ENCODE results near the gene PPP6R3. TPM values are rescaled to one million over a fixed set of nuclear protein-coding genes. Genes with fewer than 3 reads are reported as not detected.

PPP6R3 gene
- total RNA-seq, 1 experiment from 2014 or later: 140 TPM

- H3K36me3 ChIP-seq (ENCODE audit: insufficient read depth, low read length): 0 out of 2 replicates have a peak, but pooled peaks cover 16% of the 10 kb centered on the region
- no peak overlapping the region for H3K27ac ChIP-seq (ENCODE audit: low read length)
- no peaks in the 10 kb centered on the region for H3K9me3 ChIP-seq (ENCODE audit: low read length)
- peaks cover 96% of the 10 kb centered on the region for H3K79me2 ChIP-seq (ENCODE audit: low read length)
- DNase-seq: no peak
- no peak overlapping the region for H3K4me2 ChIP-seq (ENCODE audit: low read depth, low read length, poor library complexity, severe bottlenecking)
- H3K4me3 ChIP-seq (ENCODE audit: low read length): no peak overlapping the region
- H2AFZ ChIP-seq (ENCODE audit: low read length): no peak overlapping the region
- H3K4me1 ChIP-seq (ENCODE audit: low read length): peaks cover 11% of the 10 kb centered on the region
- no peak overlapping the region for H3K9ac ChIP-seq (ENCODE audit: low read length)
- peaks cover 48% of the 10 kb centered on the region for H4K20me1 ChIP-seq (ENCODE audit: insufficient read depth, low read depth, low read length)
- no peaks in the 10 kb centered on the region for H3K27me3 ChIP-seq (ENCODE audit: low read length)
- no peaks in the 10 kb centered on the region for H3K9me2 ChIP-seq (replicated peaks; ENCODE audit: insufficient read depth, low read length)
Observed at GRCh38 chr11:68480852-68481510, 20.4 kb downstream of the PPP6R3 start.

- DNase-seq: no peak
- H3K9me2 ChIP-seq (replicated peaks; ENCODE audit: insufficient read depth, low read length): no peaks in the 10 kb centered on the region
- no peak overlapping the region for H3K4me3 ChIP-seq (ENCODE audit: low read length)
- H2AFZ ChIP-seq (ENCODE audit: low read length): no peak overlapping the region
- H3K36me3 ChIP-seq (ENCODE audit: insufficient read depth, low read length): 0 out of 2 replicates have a peak, but pooled peaks cover 16% of the 10 kb centered on the region
- H3K79me2 ChIP-seq (ENCODE audit: low read length): peaks cover 100% of the 10 kb centered on the region
- no peaks in the 10 kb centered on the region for H3K27me3 ChIP-seq (ENCODE audit: low read length)
- no peak overlapping the region for H3K27ac ChIP-seq (ENCODE audit: low read length)
- H3K4me2 ChIP-seq (ENCODE audit: low read depth, low read length, poor library complexity, severe bottlenecking): no peak overlapping the region
- H3K4me1 ChIP-seq (ENCODE audit: low read length): peaks cover 14% of the 10 kb centered on the region
- no peaks in the 10 kb centered on the region for H3K9me3 ChIP-seq (ENCODE audit: low read length)
- no peak overlapping the region for H3K9ac ChIP-seq (ENCODE audit: low read length)
- peaks cover 46% of the 10 kb centered on the region for H4K20me1 ChIP-seq (ENCODE audit: insufficient read depth, low read depth, low read length)
Observed at GRCh38 chr11:68481579-68482240, 21.2 kb downstream of the PPP6R3 start.

GRCh38 chr11:68488623-68489022 is 28.1 kb downstream of the PPP6R3 start:
- peaks cover 19% of the 10 kb centered on the region for H3K4me1 ChIP-seq (ENCODE audit: low read length)
- H2AFZ ChIP-seq (ENCODE audit: low read length): no peak overlapping the region
- no peak overlapping the region for H3K9ac ChIP-seq (ENCODE audit: low read length)
- no peak overlapping the region for H3K4me2 ChIP-seq (ENCODE audit: low read depth, low read length, poor library complexity, severe bottlenecking)
- 0 out of 2 replicates have a peak, but pooled peaks cover 3% of the 10 kb centered on the region for H3K36me3 ChIP-seq (ENCODE audit: insufficient read depth, low read length)
- no peak for DNase-seq
- no peak overlapping the region for H3K27ac ChIP-seq (ENCODE audit: low read length)
- no peaks in the 10 kb centered on the region for H3K27me3 ChIP-seq (ENCODE audit: low read length)
- H4K20me1 ChIP-seq (ENCODE audit: insufficient read depth, low read depth, low read length): peaks cover 48% of the 10 kb centered on the region
- peaks cover 100% of the 10 kb centered on the region for H3K79me2 ChIP-seq (ENCODE audit: low read length)
- no peak overlapping the region for H3K4me3 ChIP-seq (ENCODE audit: low read length)
- H3K9me3 ChIP-seq (ENCODE audit: low read length): no peaks in the 10 kb centered on the region
- H3K9me2 ChIP-seq (replicated peaks; ENCODE audit: insufficient read depth, low read length): no peaks in the 10 kb centered on the region

GRCh38 chr11:68495220-68495729 is 34.7 kb downstream of the PPP6R3 start:
- peaks cover 57% of the 10 kb centered on the region for H4K20me1 ChIP-seq (ENCODE audit: insufficient read depth, low read depth, low read length)

DNA sequence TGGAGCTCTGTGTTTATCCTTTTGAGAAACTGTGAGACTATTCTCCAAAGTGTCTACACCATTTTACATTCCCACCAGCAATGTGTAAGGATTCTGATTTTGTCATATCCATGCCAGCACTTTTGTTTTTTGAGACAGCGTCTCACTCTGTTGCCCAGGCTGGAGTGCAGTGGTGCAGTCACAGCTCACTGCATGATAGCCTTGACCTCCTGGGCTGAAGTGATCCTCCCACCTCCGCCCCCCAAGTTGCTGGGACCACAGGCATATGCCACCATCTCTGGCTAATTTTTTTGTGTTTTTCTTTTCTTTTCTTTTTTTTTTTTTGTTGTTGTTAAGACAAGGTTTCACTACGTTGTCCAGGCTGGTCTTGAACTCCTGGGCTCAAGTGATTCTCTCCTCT is 35.3 kb downstream of the PPP6R3 start:
- H3K9me2 ChIP-seq (replicated peaks; ENCODE audit: insufficient read depth, low read length): no peaks in the 10 kb centered on the region
- H3K4me1 ChIP-seq (ENCODE audit: low read length): peaks cover 69% of the 10 kb centered on the region
- no peak overlapping the region for H3K27ac ChIP-seq (ENCODE audit: low read length)

More at GRCh38 chr11:68495220-68495729, 34.7 kb downstream of the PPP6R3 start:
- Histone ChIP-seq H3K36me3 (ENCODE audit: insufficient read depth, low read length) (no peaks in the 10 kb centered on the region), H3K4me3 (ENCODE audit: low read length) (no peak overlapping the region), H3K9ac (ENCODE audit: low read length) (no peak overlapping the region), H3K4me2 (ENCODE audit: low read depth, low read length, poor library complexity, severe bottlenecking) (peak overlapping the region; percentile 13), H3K27ac (ENCODE audit: low read length) (peak overlapping the region; percentile 20), H3K27me3 (ENCODE audit: low read length) (no peaks in the 10 kb centered on the region), H3K9me2 (replicated peaks; ENCODE audit: insufficient read depth, low read length) (no peaks in the 10 kb centered on the region), H3K9me3 (ENCODE audit: low read length) (no peaks in the 10 kb centered on the region), H2AFZ (ENCODE audit: low read length) (no peak overlapping the region), H3K79me2 (ENCODE audit: low read length) (peaks cover 98% of the 10 kb centered on the region), H3K4me1 (ENCODE audit: low read length) (peaks cover 63% of the 10 kb centered on the region)
- no peak for DNase-seq

GRCh38 chr11:68497761-68498160 is 37.2 kb downstream of the PPP6R3 start:
- Histone ChIP-seq H3K36me3 (ENCODE audit: insufficient read depth, low read length) (no peaks in the 10 kb centered on the region), H3K9ac (ENCODE audit: low read length) (0 out of 2 replicates have a peak overlapping the region, but pooled peaks have one; percentile 59), H3K4me2 (ENCODE audit: low read depth, low read length, poor library complexity, severe bottlenecking) (peak overlapping the region; percentile 71), H2AFZ (ENCODE audit: low read length) (no peak overlapping the region), H3K4me1 (ENCODE audit: low read length) (peaks cover 83% of the 10 kb centered on the region), H3K9me3 (ENCODE audit: low read length) (no peaks in the 10 kb centered on the region), H4K20me1 (ENCODE audit: insufficient read depth, low read depth, low read length) (peaks cover 61% of the 10 kb centered on the region), H3K79me2 (ENCODE audit: low read length) (peaks cover 98% of the 10 kb centered on the region), H3K9me2 (replicated peaks; ENCODE audit: insufficient read depth, low read length) (no peaks in the 10 kb centered on the region), H3K4me3 (ENCODE audit: low read length) (0 out of 2 replicates have a peak overlapping the region, but pooled peaks have one; percentile 4), H3K27ac (ENCODE audit: low read length) (peak overlapping the region; percentile 81), H3K27me3 (ENCODE audit: low read length) (no peaks in the 10 kb centered on the region)
- no peak for DNase-seq

More for the DNA sequence above, 35.3 kb downstream of the PPP6R3 start:
- H4K20me1 ChIP-seq (ENCODE audit: insufficient read depth, low read depth, low read length): peaks cover 61% of the 10 kb centered on the region
- peaks cover 98% of the 10 kb centered on the region for H3K79me2 ChIP-seq (ENCODE audit: low read length)
- H3K4me3 ChIP-seq (ENCODE audit: low read length): no peak overlapping the region
- no peaks in the 10 kb centered on the region for H3K27me3 ChIP-seq (ENCODE audit: low read length)
- H3K36me3 ChIP-seq (ENCODE audit: insufficient read depth, low read length): no peaks in the 10 kb centered on the region
- no peak overlapping the region for H3K4me2 ChIP-seq (ENCODE audit: low read depth, low read length, poor library complexity, severe bottlenecking)
- no peak overlapping the region for H3K9ac ChIP-seq (ENCODE audit: low read length)
- DNase-seq: no peak
- H3K9me3 ChIP-seq (ENCODE audit: low read length): no peaks in the 10 kb centered on the region
- H2AFZ ChIP-seq (ENCODE audit: low read length): no peak overlapping the region

DNA sequence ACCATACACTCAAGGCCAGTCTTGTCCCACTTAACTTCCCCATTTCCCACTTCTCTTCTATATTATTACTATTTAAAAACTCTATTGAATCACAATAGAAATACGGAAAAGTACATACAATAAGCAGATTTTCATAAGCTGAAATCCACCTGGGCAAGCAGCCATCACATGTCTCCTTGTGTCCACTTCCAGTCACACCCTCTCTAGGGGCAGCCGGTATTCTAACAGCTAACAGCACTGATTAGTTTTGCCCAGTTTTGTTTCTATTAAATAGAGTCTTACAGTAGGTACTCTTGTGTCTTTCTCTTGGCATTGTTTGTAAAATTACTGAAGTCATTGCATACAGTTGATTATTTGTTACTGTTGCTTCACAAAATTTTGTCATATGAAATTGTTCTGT is 37.8 kb downstream of the PPP6R3 start:
- no peak overlapping the region for H2AFZ ChIP-seq (ENCODE audit: low read length)
- no peaks in the 10 kb centered on the region for H3K9me3 ChIP-seq (ENCODE audit: low read length)
- H3K27ac ChIP-seq (ENCODE audit: low read length): peak overlapping the region; percentile 81
- peaks cover 85% of the 10 kb centered on the region for H3K4me1 ChIP-seq (ENCODE audit: low read length)
- H3K4me2 ChIP-seq (ENCODE audit: low read depth, low read length, poor library complexity, severe bottlenecking): peak overlapping the region; percentile 71
- H3K79me2 ChIP-seq (ENCODE audit: low read length): peaks cover 98% of the 10 kb centered on the region
- peaks cover 60% of the 10 kb centered on the region for H4K20me1 ChIP-seq (ENCODE audit: insufficient read depth, low read depth, low read length)
- DNase-seq: peak; percentile 49
- no peaks in the 10 kb centered on the region for H3K9me2 ChIP-seq (replicated peaks; ENCODE audit: insufficient read depth, low read length)
- peak overlapping the region; percentile 59 for H3K9ac ChIP-seq (ENCODE audit: low read length)
- H3K27me3 ChIP-seq (ENCODE audit: low read length): no peaks in the 10 kb centered on the region
- H3K4me3 ChIP-seq (ENCODE audit: low read length): peak overlapping the region; percentile 42
- no peaks in the 10 kb centered on the region for H3K36me3 ChIP-seq (ENCODE audit: insufficient read depth, low read length)
